Spleen (tissue), 7 donors: ENCODE results near the gene EVI5L.

ENCODE experiments used
- CTCF ChIP-seq, 11 experiments: fragments of 200-600 bp in 7 of 11; fragments of 450-650 bp in 4 of 11; sonication (generic) in 4 of 11; IDR thresholded peaks in 8 of 11; conservative IDR thresholded peaks in 3 of 11; 1 replicate in 7 of 11; 2 replicates in 4 of 11; pipeline versions ENCODE4 v1.4.0 to v1.8.0; 2016 to 2021; ENCODE audit warnings: antibody characterized with exemption in 11 of 11, inconsistent platforms in 4 of 11, mild to moderate bottlenecking in 1 of 11
- POLR2AphosphoS5 ChIP-seq, 3 donors: sonication (generic); formaldehyde crosslinking; IDR thresholded peaks; one replicate each; pipeline ENCODE4 v1.5.1; 2017; ENCODE audit warnings: antibody characterized with exemption in 3 of 3
- donor health status: DM: no; HTN: no; CAD: no; lungs with moderate emphysema.
- donor health status: DM: no; HTN: no; CAD: no.
- donor health status: DM: no; HTN: no; CAD: no.

- TF ChIP-seq CTCF (IDR thresholded peaks at IDR 0.05 in 8 of 11, conservative IDR thresholded peaks at IDR 0.05 in 3 of 11): no peak
- TF ChIP-seq POLR2AphosphoS5 (IDR thresholded peaks at IDR 0.05): no peak
These were observed 11.2 kb upstream of the EVI5L start for GRCh38 chr19:7818806-7819205.
